Keratinocyte (primary cell): ENCODE data around the gene KRT27. TPM values are rescaled to one million over a fixed set of nuclear protein-coding genes. Genes with fewer than 3 reads are reported as not detected.

Source experiments
- DNase-seq: peaks from one replicate; pipeline ENCODE4 v3.0.0-alpha.2; 2011; ENCODE audit warnings: low read depth, missing footprints, low spot score
- FAIRE-seq: peaks from 2 replicates; lab custom pipeline; 2011; peaks lifted over from hg19 to GRCh38; lab: Jason Lieb, UNC
- H2AFZ ChIP-seq: 2 replicates; pipeline ENCODE4 v1.6.0; 2012; ENCODE audit warnings: low read length, control low read depth, inconsistent platforms; ENCODE audit not compliant: control insufficient read depth
- H3K27ac ChIP-seq: 2 replicates; pipeline ENCODE4 v1.5.1; 2011; ENCODE audit warnings: low read length; ENCODE audit not compliant: control insufficient read depth, insufficient read depth
- H3K27me3 ChIP-seq: 3 replicates; pipeline ENCODE4 v1.6.0; 2011; ENCODE audit warnings: low read length; ENCODE audit not compliant: control insufficient read depth, insufficient read depth; ENCODE audit errors: extremely low read depth
- H3K36me3 ChIP-seq, 2 experiments: 2 replicates in 1 of 2; 3 replicates in 1 of 2; pipeline ENCODE4 v1.5.1; 2011; ENCODE audit warnings: low read length in 2 of 2, mild to moderate bottlenecking in 1 of 2; ENCODE audit not compliant: control insufficient read depth in 2 of 2, insufficient read depth in 2 of 2; ENCODE audit errors: extremely low read depth in 1 of 2
- H3K4me1 ChIP-seq: 3 replicates; pipeline ENCODE4 v1.5.1; 2011; ENCODE audit warnings: low read length; ENCODE audit not compliant: control insufficient read depth, insufficient read depth; ENCODE audit errors: extremely low read depth
- H3K4me2 ChIP-seq: 3 replicates; pipeline ENCODE4 v1.6.0; 2011; ENCODE audit warnings: low read depth, low read length; ENCODE audit not compliant: control insufficient read depth, insufficient read depth; ENCODE audit errors: extremely low read depth
- H3K4me3 ChIP-seq, 3 experiments: fragments of 200-600 bp in 1 of 3; sonication (generic) in 1 of 3; 2 replicates in 2 of 3; 3 replicates in 1 of 3; pipeline ENCODE4 v1.5.1; 2011 to 2016; ENCODE audit warnings: low read length in 3 of 3, mild to moderate bottlenecking in 3 of 3, control low read depth in 2 of 3, inconsistent platforms in 1 of 3, low read depth in 1 of 3, mixed read lengths in 1 of 3, mixed run types in 1 of 3, moderate library complexity in 1 of 3; ENCODE audit not compliant: control insufficient read depth in 2 of 3, insufficient read depth in 2 of 3; ENCODE audit errors: extremely low read depth in 1 of 3
- H3K79me2 ChIP-seq: 2 replicates; pipeline ENCODE4 v1.6.0; 2012; ENCODE audit warnings: low read length; ENCODE audit not compliant: control insufficient read depth, insufficient read depth
- H3K9ac ChIP-seq: 3 replicates; pipeline ENCODE4 v1.6.0; 2011; ENCODE audit warnings: low read length; ENCODE audit not compliant: control insufficient read depth, insufficient read depth; ENCODE audit errors: extremely low read depth
- H3K9me1 ChIP-seq: 3 replicates; pipeline ENCODE4 v1.6.0; 2011; ENCODE audit warnings: low read length; ENCODE audit not compliant: control insufficient read depth, insufficient read depth; ENCODE audit errors: extremely low read depth
- H3K9me3 ChIP-seq: 2 replicates; pipeline ENCODE4 v1.5.1; 2012; ENCODE audit warnings: low read depth, low read length; ENCODE audit not compliant: control insufficient read depth
- H4K20me1 ChIP-seq: 3 replicates; pipeline ENCODE4 v1.6.0; 2011; ENCODE audit warnings: low read length; ENCODE audit not compliant: control insufficient read depth, insufficient read depth; ENCODE audit errors: extremely low read depth
- CTCF ChIP-seq, 3 experiments: IDR thresholded peaks in 1 of 3; conservative IDR thresholded peaks in 1 of 3; optimal IDR thresholded peaks in 1 of 3; 2 replicates in 2 of 3; 3 replicates in 1 of 3; pipeline versions ENCODE3 to v1.5.1; 2011; ENCODE audit warnings: low read length in 3 of 3, mild to moderate bottlenecking in 3 of 3, moderate library complexity in 2 of 3, control low read depth in 1 of 3, inconsistent platforms in 1 of 3; ENCODE audit not compliant: insufficient read depth in 2 of 3; ENCODE audit errors: extremely low read depth in 1 of 3
- EZH2 ChIP-seq: IDR thresholded peaks from one replicate; pipeline ENCODE4 v1.6.1; 2012; ENCODE audit warnings: inconsistent platforms, mild to moderate bottlenecking, low read length, moderate library complexity
- dilution Hi-C: fragments of 300-500 bp; cut with MboI; formaldehyde crosslinking; loops from one replicate; pipeline ENCODE4 v1.7.0; 2020; ENCODE audit warnings: low sequenced_read_pairs; ENCODE audit not compliant: extremely low pct_ligation_motif_present
- polyA plus RNA-seq, 5 experiments: library from polyadenylated mRNA; depleted of rRNA in 3 of 5; stranded (reverse) in 3 of 5; stranded (forward) in 1 of 5; unstranded in 1 of 5; fragments of >200 nt; gene quantifications; 1 replicate in 1 of 5; 2 replicates in 3 of 5; 3 replicates in 1 of 5; pipeline versions ENCODE4 v1.2.1 to v1.2.3, GENCODE V29; 2011 to 2012; ENCODE audit warnings: missing spikeins in 2 of 5, low read depth in 1 of 5, low replicate concordance in 1 of 5

KRT27 gene
- polyA plus RNA-seq, 1 donor (not counting 4 experiments of a cell fraction or from before 2014, with no cell fraction given) = not detected

GRCh38 chr17:40809721-40810421 lies 27.5 kb upstream of the KRT27 start:
- no peak overlapping the region for H2AFZ ChIP-seq
- H3K9ac ChIP-seq = no peak overlapping the region

GRCh38 chr17:40806131-40806530 lies 23.8 kb upstream of the KRT27 start:
- Histone ChIP-seq H3K27me3 (no peaks in the 10 kb centered on the region), H3K9me1 (no peaks in the 10 kb centered on the region), H2AFZ (no peak overlapping the region), H3K4me2 (no peak overlapping the region), H3K9ac (no peak overlapping the region), H3K4me3 (no peak overlapping the region), H4K20me1 (no peaks in the 10 kb centered on the region), H3K27ac (no peak overlapping the region), H3K79me2 (no peaks in the 10 kb centered on the region), H3K4me1 (no peaks in the 10 kb centered on the region), H3K36me3 (no peaks in the 10 kb centered on the region), H3K9me3 (no peaks in the 10 kb centered on the region)
- dilution Hi-C loops = no loop called here
- DNase-seq = no peak
- no peak for TF ChIP-seq CTCF (optimal IDR thresholded peaks at IDR 0.05 in 1 of 3, IDR thresholded peaks at IDR 0.05 in 1 of 3, conservative IDR thresholded peaks at IDR 0.05 in 1 of 3; ENCODE audit: extremely low read depth in 1 of 3, insufficient read depth in 2 of 3, low read length in 3 of 3)
- no peak for TF ChIP-seq EZH2
- no peak for FAIRE-seq

More at GRCh38 chr17:40809721-40810421, 27.5 kb upstream of the KRT27 start:
- no peaks in the 10 kb centered on the region for H3K9me1 ChIP-seq
- no peaks in the 10 kb centered on the region for H4K20me1 ChIP-seq
- no peaks in the 10 kb centered on the region for H3K27me3 ChIP-seq
- H3K4me1 ChIP-seq = no peaks in the 10 kb centered on the region
- H3K4me3 ChIP-seq = no peak overlapping the region
- TF ChIP-seq EZH2 = no peak
- no peak for TF ChIP-seq CTCF (optimal IDR thresholded peaks at IDR 0.05 in 1 of 3, IDR thresholded peaks at IDR 0.05 in 1 of 3, conservative IDR thresholded peaks at IDR 0.05 in 1 of 3; ENCODE audit: extremely low read depth in 1 of 3, insufficient read depth in 2 of 3, low read length in 3 of 3)
- H3K27ac ChIP-seq = no peak overlapping the region
- H3K36me3 ChIP-seq = no peaks in the 10 kb centered on the region
- no peaks in the 10 kb centered on the region for H3K9me3 ChIP-seq
- no peak for FAIRE-seq
- peak overlapping the region; percentile 30 for H3K4me2 ChIP-seq
- no peak for DNase-seq
- H3K79me2 ChIP-seq = no peaks in the 10 kb centered on the region
- dilution Hi-C loops = no loop called here
